Hepatocyte (in vitro differentiated cells): ENCODE results near the gene NOTCH4.

ENCODE experiments used
- CTCF ChIP-seq: fragments of 200-600 bp; sonication (generic); IDR thresholded peaks from 2 replicates; pipeline ENCODE4 v1.5.1; 2016; ENCODE audit warnings: antibody characterized with exemption, mild to moderate bottlenecking; ENCODE audit not compliant: poor library complexity
- EZH2 ChIP-seq: fragments of 200-600 bp; sonication (generic); IDR thresholded peaks from 2 replicates; pipeline ENCODE4 v1.6.1; 2016; ENCODE audit warnings: antibody characterized with exemption, mild to moderate bottlenecking, borderline replicate concordance

GRCh38 chr6:32176476-32177182, 47.2 kb downstream of the NOTCH4 start:
- TF ChIP-seq CTCF (no peak), EZH2 (no peak)
